ENCODE data around the gene REXO5. TPM values are rescaled to one million over a fixed set of nuclear protein-coding genes. Genes with fewer than 3 reads are reported as not detected.

REXO5 gene
- total RNA-seq, 1 experiment from 2014 or later, result 6.7 TPM

DNA sequence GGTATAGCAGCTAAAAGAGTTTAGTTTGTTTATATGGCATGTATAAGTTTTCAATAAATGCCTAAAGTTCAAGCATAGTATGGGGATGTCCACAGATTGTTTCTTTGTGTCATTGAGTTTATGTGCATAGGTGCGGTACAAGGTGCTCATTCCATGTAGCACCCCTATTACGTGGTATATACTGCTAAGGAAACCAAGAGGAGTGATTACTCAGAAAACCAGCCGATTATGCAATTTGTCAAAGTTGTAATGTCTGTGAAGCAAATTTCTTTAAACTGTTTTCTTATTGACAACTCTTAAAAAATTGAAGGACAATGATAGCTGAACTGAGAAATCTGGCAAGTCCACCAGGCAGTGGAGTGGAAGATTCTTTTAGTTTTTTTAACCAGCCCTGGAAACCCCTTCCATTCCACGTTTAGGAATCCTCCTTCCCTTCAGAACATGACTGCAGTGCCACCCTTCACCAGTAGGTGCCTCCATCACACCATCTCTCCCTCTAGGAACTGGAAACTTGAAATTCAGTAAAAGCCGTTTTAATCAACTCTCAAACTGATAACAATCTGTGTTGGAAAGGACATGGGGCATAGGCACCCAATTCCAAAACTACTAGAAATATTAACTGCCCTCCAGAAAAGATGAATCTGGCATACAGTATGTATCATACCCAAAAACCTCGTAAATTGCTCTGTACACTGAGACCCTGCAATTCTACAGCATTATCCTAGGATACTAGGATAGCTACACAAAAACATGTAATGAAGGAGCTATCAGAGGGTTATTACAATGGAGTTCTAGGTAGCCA lies 43.5 kb downstream of the REXO5 start:
- no peak overlapping the region for H2BK12ac ChIP-seq (ENCODE audit: insufficient read length, low read depth, low read length)
- H3K23me2 ChIP-seq (ENCODE audit: insufficient read length, low read depth, low read length, poor library complexity, severe bottlenecking), result no peaks in the 10 kb centered on the region
- no peak overlapping the region for H3K23ac ChIP-seq (ENCODE audit: insufficient read length, low read depth, low read length)
- Mint-ChIP-seq H3K27me3 (ENCODE audit: low read depth) (no peaks in the 10 kb centered on the region), H3K27ac (no peak overlapping the region), H3K4me3 (no peak overlapping the region), H3K36me3 (ENCODE audit: insufficient read depth in 1 of 3, low read depth in 3 of 3) (peaks cover 4 to 20% (median 6%) of the 10 kb centered on the region in 3 experiments; a peak in 5 of 7 replicates), H3K9me3 (no peaks in the 10 kb centered on the region), H3K4me1 (no peaks in the 10 kb centered on the region)
- no peak overlapping the region for H4K5ac ChIP-seq (ENCODE audit: insufficient read length, low read depth, low read length)
- H2BK120ac ChIP-seq (ENCODE audit: low read depth, low read length, poor library complexity, severe bottlenecking), result no peak overlapping the region
- no peak overlapping the region for H3T11ph ChIP-seq (ENCODE audit: low read length)
- H3K4ac ChIP-seq (ENCODE audit: low read depth, low read length), result no peak overlapping the region
- no peak overlapping the region for H4K8ac ChIP-seq (replicated peaks; ENCODE audit: insufficient read length, low read depth, low read length)
- H3K4me1 ChIP-seq (ENCODE audit: insufficient read depth, low read length), result no peaks in the 10 kb centered on the region
- no peaks in the 10 kb centered on the region; the same call in 1 of the 2 replicates for H3K27me3 ChIP-seq (ENCODE audit: insufficient read depth, low read length)
- no peak overlapping the region for H2AFZ ChIP-seq (ENCODE audit: low read length)
- no peak overlapping the region for H3K56ac ChIP-seq (ENCODE audit: insufficient read length, low read depth, low read length)
- no peak overlapping the region for H2AK5ac ChIP-seq (ENCODE audit: insufficient read length, low read length)
- H3K14ac ChIP-seq (ENCODE audit: insufficient read depth, low read length), result no peak overlapping the region
- no peak overlapping the region for H4K91ac ChIP-seq (ENCODE audit: insufficient read length, low read depth, low read length)
- H3K79me1 ChIP-seq (ENCODE audit: insufficient read depth, low read depth, low read length, poor library complexity, severe bottlenecking), result no peaks in the 10 kb centered on the region
- no peak overlapping the region for H2BK5ac ChIP-seq (ENCODE audit: insufficient read length, low read length)
- no peak overlapping the region for H3K18ac ChIP-seq (ENCODE audit: insufficient read length, low read depth, low read length)
- no peak overlapping the region for H3K4me2 ChIP-seq (ENCODE audit: insufficient read depth, insufficient read length, low read length)
- H3K9me3 ChIP-seq (ENCODE audit: control insufficient read depth, low read depth, low read length), result no peaks in the 10 kb centered on the region
- no peak overlapping the region for H2BK20ac ChIP-seq (ENCODE audit: low read depth, low read length, poor library complexity, severe bottlenecking)
- TF ChIP-seq, protein P1, sequence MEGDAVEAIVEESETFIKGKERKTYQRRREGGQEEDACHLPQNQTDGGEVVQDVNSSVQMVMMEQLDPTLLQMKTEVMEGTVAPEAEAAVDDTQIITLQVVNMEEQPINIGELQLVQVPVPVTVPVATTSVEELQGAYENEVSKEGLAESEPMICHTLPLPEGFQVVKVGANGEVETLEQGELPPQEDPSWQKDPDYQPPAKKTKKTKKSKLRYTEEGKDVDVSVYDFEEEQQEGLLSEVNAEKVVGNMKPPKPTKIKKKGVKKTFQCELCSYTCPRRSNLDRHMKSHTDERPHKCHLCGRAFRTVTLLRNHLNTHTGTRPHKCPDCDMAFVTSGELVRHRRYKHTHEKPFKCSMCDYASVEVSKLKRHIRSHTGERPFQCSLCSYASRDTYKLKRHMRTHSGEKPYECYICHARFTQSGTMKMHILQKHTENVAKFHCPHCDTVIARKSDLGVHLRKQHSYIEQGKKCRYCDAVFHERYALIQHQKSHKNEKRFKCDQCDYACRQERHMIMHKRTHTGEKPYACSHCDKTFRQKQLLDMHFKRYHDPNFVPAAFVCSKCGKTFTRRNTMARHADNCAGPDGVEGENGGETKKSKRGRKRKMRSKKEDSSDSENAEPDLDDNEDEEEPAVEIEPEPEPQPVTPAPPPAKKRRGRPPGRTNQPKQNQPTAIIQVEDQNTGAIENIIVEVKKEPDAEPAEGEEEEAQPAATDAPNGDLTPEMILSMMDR (conservative IDR thresholded peaks at IDR 0.05), result peak; percentile 96
- H4K20me1 ChIP-seq (ENCODE audit: control insufficient read depth, insufficient read depth, insufficient read length), result no peaks in the 10 kb centered on the region
- no peak overlapping the region for H3K9ac ChIP-seq (ENCODE audit: extremely low read depth, insufficient read length, low read length)
- no CpG with 5 or more reads among the region's 6 CpGs for WGBS (ENCODE audit: extremely low coverage, insufficient read length, low lambda C conversion rate)
- H3K79me2 ChIP-seq (ENCODE audit: insufficient read depth, low read length), result no peaks in the 10 kb centered on the region
- no peak overlapping the region for H2BK15ac ChIP-seq (ENCODE audit: low read depth, low read length)
- DNase-seq, result peak; percentile 51
- H3K27ac ChIP-seq (ENCODE audit: insufficient read length, low read depth, low read length), result no peak overlapping the region

Measured in H9 (cell line).